Measurements from ENCODE around the gene ALDH1A1. TPM values are rescaled to one million over a fixed set of nuclear protein-coding genes. Genes with fewer than 3 reads are reported as not detected.

ALDH1A1 gene
- total and polyA plus RNA-seq, 2 donors from 2014 or later = 191 to 295 TPM

DNA sequence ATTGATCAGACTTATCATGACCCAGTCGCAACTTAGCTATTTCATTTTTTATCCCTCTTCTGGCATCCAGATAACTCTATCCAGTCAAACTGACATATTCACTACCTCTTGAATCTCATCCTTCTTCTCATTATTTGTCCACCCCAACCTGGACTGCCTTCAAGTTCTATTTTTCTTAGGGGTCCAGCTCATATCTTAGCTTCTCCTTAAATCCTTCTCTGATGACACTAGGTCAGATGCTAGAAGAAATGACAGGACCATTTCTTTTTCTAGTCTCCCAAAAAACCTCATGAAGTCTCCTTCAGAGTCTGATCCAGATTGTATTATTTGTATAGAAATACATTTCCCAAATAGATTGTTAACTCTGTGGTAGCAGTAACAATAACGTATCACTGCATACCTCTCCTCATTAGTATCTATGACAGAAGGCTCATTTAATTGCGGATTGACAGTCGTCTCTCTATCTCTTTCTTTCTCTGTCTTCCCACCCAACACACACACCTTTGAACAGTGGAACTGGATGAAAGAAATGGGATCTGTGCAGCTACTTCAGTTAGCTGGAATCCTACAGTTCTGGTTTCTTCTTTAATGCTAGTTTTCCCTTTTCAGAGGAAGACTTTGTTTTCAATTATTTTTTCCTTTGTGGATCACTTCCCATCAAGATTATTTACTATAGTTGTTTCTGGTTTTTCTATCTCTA, 33.5 kb downstream of the ALDH1A1 start:
- H3K9ac ChIP-seq (ENCODE audit: low read length in 3 of 3) = no peak overlapping the region
- intact Hi-C loops (cut with DNase I) = no loop called here
- no peak overlapping the region for H3K4me3 ChIP-seq (ENCODE audit: low read length in 3 of 3)
- H3K4me1 ChIP-seq (ENCODE audit: control insufficient read depth in 2 of 3, insufficient read depth in 2 of 3, low read depth in 1 of 3, low read length in 3 of 3) = no peaks in the 10 kb centered on the region
- FAIRE-seq (no peak), DNase-seq (no peak)
- TF ChIP-seq, protein P1, sequence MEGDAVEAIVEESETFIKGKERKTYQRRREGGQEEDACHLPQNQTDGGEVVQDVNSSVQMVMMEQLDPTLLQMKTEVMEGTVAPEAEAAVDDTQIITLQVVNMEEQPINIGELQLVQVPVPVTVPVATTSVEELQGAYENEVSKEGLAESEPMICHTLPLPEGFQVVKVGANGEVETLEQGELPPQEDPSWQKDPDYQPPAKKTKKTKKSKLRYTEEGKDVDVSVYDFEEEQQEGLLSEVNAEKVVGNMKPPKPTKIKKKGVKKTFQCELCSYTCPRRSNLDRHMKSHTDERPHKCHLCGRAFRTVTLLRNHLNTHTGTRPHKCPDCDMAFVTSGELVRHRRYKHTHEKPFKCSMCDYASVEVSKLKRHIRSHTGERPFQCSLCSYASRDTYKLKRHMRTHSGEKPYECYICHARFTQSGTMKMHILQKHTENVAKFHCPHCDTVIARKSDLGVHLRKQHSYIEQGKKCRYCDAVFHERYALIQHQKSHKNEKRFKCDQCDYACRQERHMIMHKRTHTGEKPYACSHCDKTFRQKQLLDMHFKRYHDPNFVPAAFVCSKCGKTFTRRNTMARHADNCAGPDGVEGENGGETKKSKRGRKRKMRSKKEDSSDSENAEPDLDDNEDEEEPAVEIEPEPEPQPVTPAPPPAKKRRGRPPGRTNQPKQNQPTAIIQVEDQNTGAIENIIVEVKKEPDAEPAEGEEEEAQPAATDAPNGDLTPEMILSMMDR (IDR thresholded peaks at IDR 0.05; ENCODE audit: borderline replicate concordance, extremely low read depth, insufficient read depth) = no peak
- no peaks in the 10 kb centered on the region for H3K9me3 ChIP-seq (ENCODE audit: control insufficient read depth in 2 of 3, insufficient read depth in 1 of 3, low read length in 3 of 3)
- H3K27me3 ChIP-seq (ENCODE audit: control insufficient read depth, insufficient read depth, low read length) = no peaks in the 10 kb centered on the region
- no peak overlapping the region for H3K27ac ChIP-seq (ENCODE audit: low read depth in 2 of 2, low read length in 2 of 2)
- H3K36me3 ChIP-seq (ENCODE audit: control insufficient read depth in 2 of 3, insufficient read depth in 3 of 3, low read length in 3 of 3) = peaks cover 2 to 27% (median 18%) of the 10 kb centered on the region in 3 donors

DNA sequence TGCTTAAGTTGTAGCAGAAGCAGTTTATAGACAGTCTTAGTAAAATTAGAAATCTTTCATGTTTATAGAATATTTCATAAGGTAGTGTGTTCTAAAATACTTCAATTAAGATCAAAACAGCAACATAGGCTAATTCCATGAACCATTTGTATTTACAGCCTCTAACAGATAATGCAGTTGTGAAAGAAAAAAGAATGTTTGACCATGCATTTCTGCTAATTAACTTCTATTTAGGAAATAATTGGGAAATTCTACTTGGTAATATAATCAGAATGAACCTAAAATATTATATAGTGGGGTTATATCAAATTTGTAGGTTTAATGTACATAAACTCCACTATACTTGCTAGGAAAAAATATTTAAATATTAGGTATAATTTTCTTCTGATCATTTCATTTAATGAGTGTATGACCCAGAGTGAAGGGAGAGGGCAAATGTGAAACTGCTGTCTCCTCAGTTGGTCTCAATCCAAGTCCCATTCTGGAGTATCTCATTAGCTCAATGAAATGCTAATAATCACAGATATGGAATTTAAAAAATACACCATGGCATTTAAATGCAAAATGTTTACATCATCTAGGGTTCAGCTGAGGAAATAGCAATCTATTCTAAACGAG, 34.9 kb downstream of the ALDH1A1 start:
- H3K4me3 ChIP-seq (ENCODE audit: low read length in 3 of 3) = no peak overlapping the region
- H3K36me3 ChIP-seq (ENCODE audit: control insufficient read depth in 2 of 3, insufficient read depth in 3 of 3, low read length in 3 of 3) = peaks cover 2 to 27% (median 14%) of the 10 kb centered on the region in 3 donors
- H3K27ac ChIP-seq (ENCODE audit: low read depth in 2 of 2, low read length in 2 of 2) = no peak overlapping the region
- no peak overlapping the region for H3K9ac ChIP-seq (ENCODE audit: low read length in 3 of 3)
- TF ChIP-seq, protein P1 (IDR thresholded peaks at IDR 0.05; ENCODE audit: borderline replicate concordance, extremely low read depth, insufficient read depth) = no peak
- no peaks in the 10 kb centered on the region for H3K27me3 ChIP-seq (ENCODE audit: control insufficient read depth, insufficient read depth, low read length)
- no peaks in the 10 kb centered on the region for H3K4me1 ChIP-seq (ENCODE audit: control insufficient read depth in 2 of 3, insufficient read depth in 2 of 3, low read depth in 1 of 3, low read length in 3 of 3)
- no peak for FAIRE-seq
- intact Hi-C loops (cut with DNase I) = no loop called here
- no peak for DNase-seq
- H3K9me3 ChIP-seq (ENCODE audit: control insufficient read depth in 2 of 3, insufficient read depth in 1 of 3, low read length in 3 of 3) = no peaks in the 10 kb centered on the region

DNA sequence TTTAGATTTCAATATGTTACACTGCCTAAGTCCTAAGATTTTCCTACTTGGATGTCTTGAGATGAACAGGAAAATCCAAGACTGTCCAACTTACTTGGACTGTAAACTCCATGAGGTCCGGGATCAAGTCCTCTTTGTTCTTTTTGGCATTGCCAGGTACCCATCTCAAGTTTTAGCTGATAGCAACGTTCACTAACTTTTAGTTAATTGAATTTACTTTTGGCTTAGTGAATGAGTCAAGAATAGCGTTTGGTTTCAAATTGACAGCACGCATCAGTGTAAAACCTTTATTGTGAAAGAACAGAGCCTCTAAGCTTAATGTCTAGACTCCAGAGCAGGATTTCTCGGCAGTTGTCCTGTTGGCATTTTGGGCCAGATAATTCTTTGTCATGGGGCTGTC, 37.2 kb downstream of the ALDH1A1 start:
- no peaks in the 10 kb centered on the region for H3K4me1 ChIP-seq (ENCODE audit: control insufficient read depth in 2 of 3, insufficient read depth in 2 of 3, low read depth in 1 of 3, low read length in 3 of 3)
- intact Hi-C loops (cut with DNase I) = no loop called here
- peaks cover 2 to 20% (median 12%) of the 10 kb centered on the region in 3 donors for H3K36me3 ChIP-seq (ENCODE audit: control insufficient read depth in 2 of 3, insufficient read depth in 3 of 3, low read length in 3 of 3)
- no peak for DNase-seq
- H3K27ac ChIP-seq (ENCODE audit: low read depth in 2 of 2, low read length in 2 of 2) = no peak overlapping the region
- TF ChIP-seq, protein P1 (IDR thresholded peaks at IDR 0.05; ENCODE audit: borderline replicate concordance, extremely low read depth, insufficient read depth) = no peak
- no peaks in the 10 kb centered on the region for H3K9me3 ChIP-seq (ENCODE audit: control insufficient read depth in 2 of 3, insufficient read depth in 1 of 3, low read length in 3 of 3)
- no peak overlapping the region for H3K4me3 ChIP-seq (ENCODE audit: low read length in 3 of 3)
- no peaks in the 10 kb centered on the region for H3K27me3 ChIP-seq (ENCODE audit: control insufficient read depth, insufficient read depth, low read length)
- no peak overlapping the region for H3K9ac ChIP-seq (ENCODE audit: low read length in 3 of 3)
- no peak for FAIRE-seq
